Astrocyte (in vitro differentiated cells and primary cell): ENCODE measurements around the gene RFX1.

ENCODE experiments used
- CTCF ChIP-seq: IDR thresholded peaks from 2 replicates; pipeline ENCODE4 v1.5.1; 2011; ENCODE audit warnings: low read depth, mild to moderate bottlenecking, inconsistent platforms, low read length, moderate library complexity; ENCODE audit not compliant: insufficient read depth
- EZH2 ChIP-seq: IDR thresholded peaks from 2 replicates; pipeline ENCODE4 v1.6.1; 2012; ENCODE audit warnings: mild to moderate bottlenecking, low read length, inconsistent platforms; ENCODE audit not compliant: insufficient read depth

DNA sequence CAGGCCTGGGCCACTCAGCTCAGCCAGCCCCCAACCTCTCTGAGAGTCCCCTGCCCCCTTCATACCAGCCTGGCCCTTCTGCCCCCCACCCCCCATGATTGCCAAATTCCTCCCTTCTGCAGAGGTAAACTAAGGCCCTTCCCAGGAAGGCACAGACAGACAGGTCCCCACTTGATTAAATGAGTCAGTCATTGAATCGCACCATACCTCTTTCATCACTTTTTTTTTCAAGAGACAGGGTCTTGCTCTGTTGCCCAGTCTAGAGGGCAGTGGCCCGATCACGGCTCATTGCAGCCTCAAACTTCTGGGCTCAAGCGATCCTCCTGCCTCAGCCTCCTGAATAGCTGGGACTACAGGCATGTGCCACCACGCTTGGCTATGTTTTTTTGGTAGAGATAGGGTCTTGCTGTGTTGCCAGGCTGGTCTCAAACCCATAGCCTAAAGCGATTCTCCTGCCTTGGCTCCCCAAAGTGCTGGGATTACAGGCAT, 73.9 kb downstream of the RFX1 start:
- TF ChIP-seq CTCF (no peak), EZH2 (no peak)
